ENCODE results near the gene GLB1L3. TPM values are rescaled to one million over a fixed set of nuclear protein-coding genes. Genes with fewer than 3 reads are reported as not detected.

GLB1L3 gene
- total and polyA plus RNA-seq, 11 donors, result not detected

GRCh38 chr11:134229126-134229790, 46.9 kb upstream of the GLB1L3 start:
- no peak overlapping the region for H3K4me3 ChIP-seq
- TF ChIP-seq CTCF (IDR thresholded peaks at IDR 0.05), result no peak
- TF ChIP-seq POLR2A (IDR thresholded peaks at IDR 0.05), result no peak

GRCh38 chr11:134230339-134230738, 45.8 kb upstream of the GLB1L3 start:
- Histone ChIP-seq H3K27me3 (no peaks in the 10 kb centered on the region), H3K36me3 (peaks cover 0 to 12% (median 5%) of the 10 kb centered on the region in 9 donors), H3K27ac (no peak overlapping the region), H3K4me3 (no peak overlapping the region), H3K4me1 (peaks cover 4 to 81% (median 58%) of the 10 kb centered on the region in 12 donors), H3K9me3 (no peaks in the 10 kb centered on the region)
- no peak for DNase-seq
- no peak for TF ChIP-seq CTCF (IDR thresholded peaks at IDR 0.05)
- TF ChIP-seq POLR2A (IDR thresholded peaks at IDR 0.05), result no peak
- WGBS, 4 donors, result 44 to 74% (median 58%) methylated on average over 4 of the region's 4 CpGs
- intact Hi-C loops (cut with DNase I), result no loop called here
- ATAC-seq, result no peak

More at GRCh38 chr11:134229126-134229790, 46.9 kb upstream of the GLB1L3 start:
- ATAC-seq (no peak), DNase-seq (no peak)
- Histone ChIP-seq H3K27me3 (no peaks in the 10 kb centered on the region), H3K36me3 (peaks cover 0 to 4% (median 0%) of the 10 kb centered on the region in 9 donors), H3K9me3 (no peaks in the 10 kb centered on the region), H3K27ac (no peak overlapping the region), H3K4me1 (peaks cover 4 to 80% (median 55%) of the 10 kb centered on the region in 12 donors)
- intact Hi-C loops (cut with DNase I), result loop anchor here in 2 of 10 donors (10.0 kb wide), 2 partner anchors 184 to 274 kb away; partner anchors contain the start of gene IGSF9B (in 1 of the 2)
- WGBS, 4 donors, result 71 to 80% (median 77%) methylated on average over 6 of the region's 6 CpGs

GRCh38 chr11:134231958-134232659, 44.1 kb upstream of the GLB1L3 start:
- TF ChIP-seq CTCF (IDR thresholded peaks at IDR 0.05), result no peak
- TF ChIP-seq POLR2A (IDR thresholded peaks at IDR 0.05), result no peak
- 66 to 73% (median 70%) methylated on average over 10 of the region's 10 CpGs for WGBS, 4 donors
- ATAC-seq (no peak), DNase-seq (no peak)
- peaks cover 0 to 30% (median 17%) of the 10 kb centered on the region in 9 donors for H3K36me3 ChIP-seq
- H3K27me3 ChIP-seq, result no peaks in the 10 kb centered on the region
- H3K4me3 ChIP-seq, result no peak overlapping the region
- intact Hi-C loops (cut with DNase I), result no loop called here
- no peak overlapping the region for H3K27ac ChIP-seq
- peaks cover 0 to 63% (median 43%) of the 10 kb centered on the region in 12 donors for H3K4me1 ChIP-seq
- H3K9me3 ChIP-seq, result no peaks in the 10 kb centered on the region

GRCh38 chr11:134233729-134234179, 42.4 kb upstream of the GLB1L3 start:
- DNase-seq (no peak), ATAC-seq (peak in 2 of 4 donors; percentile 23 to 34)
- Histone ChIP-seq H3K27ac (no peak overlapping the region), H3K4me3 (no peak overlapping the region), H3K27me3 (no peaks in the 10 kb centered on the region), H3K9me3 (no peaks in the 10 kb centered on the region), H3K36me3 (peaks cover 0 to 44% (median 29%) of the 10 kb centered on the region in 9 donors), H3K4me1 (peaks cover 0 to 56% (median 34%) of the 10 kb centered on the region in 12 donors)
- no peak for TF ChIP-seq CTCF (IDR thresholded peaks at IDR 0.05)
- no peak for TF ChIP-seq POLR2A (IDR thresholded peaks at IDR 0.05)
- intact Hi-C loops (cut with DNase I), result no loop called here
- 54 to 72% (median 64%) methylated on average over 4 of the region's 4 CpGs for WGBS, 4 donors

Measured in heart left ventricle (tissue), 16 donors.